H1 (cell line): Measurements from ENCODE around the gene CCBE1. TPM values are rescaled to one million over a fixed set of nuclear protein-coding genes. Genes with fewer than 3 reads are reported as not detected.

Experiments used
- CTCF ChIA-PET: fragments of 300-600 bp; sonication (Branson Sonifier 250); formaldehyde crosslinking; loops from one replicate; lab custom pipeline; 2021; ENCODE audit not compliant: partially characterized antibody; lab: Charles Lee
- POLR2A ChIA-PET: fragments of 300-600 bp; sonication (Branson Sonifier 250); formaldehyde crosslinking; loops from one replicate; lab custom pipeline; 2021; ENCODE audit warnings: inconsistent platforms; ENCODE audit not compliant: partially characterized antibody; lab: Charles Lee
- DNase-seq, 2 experiments: peaks; one replicate each; pipeline versions ENCODE4 v3.0.0 to v3.0.0-alpha.2; 2010 to 2022; ENCODE audit warnings: low spot score in 2 of 2, low read depth in 1 of 2, mixed read lengths in 1 of 2
- FAIRE-seq: peaks from 2 replicates; lab custom pipeline; 2011; peaks lifted over from hg19 to GRCh38; lab: Jason Lieb, UNC
- H2AFZ ChIP-seq: 2 replicates; pipeline ENCODE4 v1.8.1; 2012; ENCODE audit warnings: low read length, inconsistent platforms
- H2AK5ac ChIP-seq: 2 replicates; pipeline ENCODE4 v1.6.1; 2013; ENCODE audit warnings: low read depth, low read length
- H2BK120ac ChIP-seq: replicated peaks from 2 replicates; pipeline ENCODE3; 2013; ENCODE audit warnings: low read depth, low read length, inconsistent platforms
- H2BK12ac ChIP-seq: 2 replicates; pipeline ENCODE4 v1.6.1; 2013; ENCODE audit warnings: low read depth, low read length
- H2BK15ac ChIP-seq: 2 replicates; pipeline ENCODE4 v1.6.1; 2013; ENCODE audit warnings: low read length
- H2BK20ac ChIP-seq: 2 replicates; pipeline ENCODE4 v1.6.1; 2013; ENCODE audit warnings: low read length
- H2BK5ac ChIP-seq: 2 replicates; pipeline ENCODE4 v1.6.1; 2013; ENCODE audit warnings: low read depth, low read length
- H3K14ac ChIP-seq: 2 replicates; pipeline ENCODE4 v1.6.1; 2013; ENCODE audit warnings: inconsistent platforms; ENCODE audit not compliant: insufficient read length
- H3K18ac ChIP-seq: 2 replicates; pipeline ENCODE4 v1.6.1; 2013; ENCODE audit warnings: low read length; ENCODE audit errors: extremely low read depth
- H3K23ac ChIP-seq: 2 replicates; pipeline ENCODE4 v1.6.1; 2013; ENCODE audit warnings: inconsistent platforms; ENCODE audit not compliant: insufficient read length
- H3K23me2 ChIP-seq: 2 replicates; pipeline ENCODE4 v1.6.1; 2013; ENCODE audit warnings: low read depth, low read length
- H3K27ac ChIP-seq: 2 replicates; pipeline ENCODE4 v1.6.1; 2011; ENCODE audit warnings: low read depth, low read length, inconsistent platforms
- H3K27me3 ChIP-seq, 4 experiments: replicated peaks in 1 of 4; 1 replicate in 1 of 4; 2 replicates in 3 of 4; pipeline versions ENCODE4 v1.6.1 to v1.8.1; 2011 to 2013; ENCODE audit warnings: low read length in 3 of 4, mild to moderate bottlenecking in 3 of 4, inconsistent platforms in 2 of 4, mixed read lengths in 2 of 4, moderate library complexity in 1 of 4; ENCODE audit not compliant: control insufficient read depth in 3 of 4, insufficient read depth in 3 of 4; ENCODE audit errors: extremely low read depth in 1 of 4
- H3K36me3 ChIP-seq, 4 experiments: 2 replicates each; pipeline versions ENCODE4 v1.6.1 to v1.8.1; 2011 to 2013; ENCODE audit warnings: mild to moderate bottlenecking in 4 of 4, low read length in 3 of 4, moderate library complexity in 2 of 4, control low read depth in 1 of 4, inconsistent platforms in 1 of 4; ENCODE audit not compliant: insufficient read depth in 4 of 4, control insufficient read depth in 2 of 4
- H3K4ac ChIP-seq: replicated peaks from 2 replicates; pipeline ENCODE3; 2013; ENCODE audit warnings: low read length, low read depth, mixed read lengths, inconsistent platforms; ENCODE audit not compliant: insufficient read length
- H3K4me1 ChIP-seq, 4 experiments: replicated peaks in 1 of 4; 1 replicate in 1 of 4; 2 replicates in 3 of 4; pipeline versions ENCODE4 v1.6.1 to v1.8.1; 2011 to 2013; ENCODE audit warnings: low read length in 3 of 4, inconsistent platforms in 2 of 4, mixed read lengths in 1 of 4; ENCODE audit not compliant: insufficient read depth in 4 of 4, control insufficient read depth in 3 of 4
- H3K4me2 ChIP-seq, 2 experiments: 2 replicates each; pipeline versions ENCODE4 v1.6.1 to v1.8.1; 2011 to 2013; ENCODE audit warnings: low read depth in 2 of 2, low read length in 2 of 2, control low read depth in 1 of 2, inconsistent platforms in 1 of 2, mild to moderate bottlenecking in 1 of 2; ENCODE audit not compliant: insufficient read depth in 1 of 2
- H3K4me3 ChIP-seq, 4 experiments: fragments of 200-600, 300-600 bp in 1 of 4; sonication (generic), shearing (Covaris generic), sonication (Bioruptor Twin) in 1 of 4; 2 replicates each; pipeline versions ENCODE4 v1.5.1 to v1.8.1; 2011 to 2016; ENCODE audit warnings: low read length in 4 of 4, low read depth in 3 of 4, control low read depth in 2 of 4, inconsistent platforms in 2 of 4, mild to moderate bottlenecking in 2 of 4, mixed read lengths in 1 of 4, moderate library complexity in 1 of 4; ENCODE audit not compliant: insufficient read depth in 2 of 4; ENCODE audit errors: extremely low read depth in 1 of 4
- H3K56ac ChIP-seq: replicated peaks from 2 replicates; pipeline ENCODE3; 2013; ENCODE audit warnings: low read depth, mild to moderate bottlenecking, mixed read lengths, low read length, inconsistent platforms; ENCODE audit not compliant: insufficient read length
- H3K79me1 ChIP-seq: 2 replicates; pipeline ENCODE4 v1.6.1; 2013; ENCODE audit warnings: low read depth, low read length, control low read depth
- H3K79me2 ChIP-seq, 2 experiments: 2 replicates each; pipeline versions ENCODE4 v1.6.1 to v1.8.1; 2012 to 2013; ENCODE audit warnings: low read length in 2 of 2, mild to moderate bottlenecking in 2 of 2, inconsistent platforms in 1 of 2; ENCODE audit not compliant: insufficient read depth in 2 of 2, control insufficient read depth in 1 of 2
- H3K9ac ChIP-seq, 4 experiments: replicated peaks in 1 of 4; 1 replicate in 1 of 4; 2 replicates in 3 of 4; pipeline versions ENCODE4 v1.6.1 to v1.8.1; 2011 to 2013; ENCODE audit warnings: low read depth in 3 of 4, low read length in 3 of 4, control low read depth in 2 of 4, mild to moderate bottlenecking in 2 of 4, moderate library complexity in 2 of 4, inconsistent platforms in 1 of 4; ENCODE audit errors: extremely low read depth in 1 of 4
- H3K9me3 ChIP-seq, 2 experiments: 2 replicates each; pipeline versions ENCODE4 v1.6.1 to v1.8.1; 2012 to 2013; ENCODE audit warnings: mild to moderate bottlenecking in 2 of 2, moderate library complexity in 2 of 2, control low read depth in 1 of 2, inconsistent platforms in 1 of 2, low read depth in 1 of 2, low read length in 1 of 2, mixed read lengths in 1 of 2; ENCODE audit not compliant: insufficient read depth in 2 of 2
- H4K20me1 ChIP-seq, 2 experiments: replicated peaks in 1 of 2; 2 replicates each; pipeline versions ENCODE3 to v1.8.1; 2011 to 2013; ENCODE audit warnings: inconsistent platforms in 2 of 2, low read length in 2 of 2, mild to moderate bottlenecking in 1 of 2; ENCODE audit not compliant: insufficient read depth in 2 of 2, control insufficient read depth in 1 of 2
- H4K5ac ChIP-seq: 2 replicates; pipeline ENCODE4 v1.6.1; 2013; ENCODE audit warnings: low read length, low read depth, mixed read lengths, inconsistent platforms; ENCODE audit not compliant: insufficient read length
- H4K8ac ChIP-seq: 2 replicates; pipeline ENCODE4 v1.8.0; 2013; ENCODE audit warnings: mild to moderate bottlenecking, moderate library complexity, low read length, inconsistent platforms; ENCODE audit not compliant: insufficient read depth; ENCODE audit errors: extremely low read depth
- H4K91ac ChIP-seq: replicated peaks from 2 replicates; pipeline ENCODE3; 2013; ENCODE audit warnings: low read length, mixed read lengths, inconsistent platforms; ENCODE audit not compliant: insufficient read length
- ASH2L ChIP-seq: fragments of 200-600, 300-600 bp; sonication (generic); IDR thresholded peaks from one replicate; pipeline ENCODE4 v1.7.1; 2017; ENCODE audit warnings: low read length
- BCL11A ChIP-seq, 2 experiments: IDR thresholded peaks; one replicate each; pipeline ENCODE4 v1.6.1; 2011; ENCODE audit warnings: low read depth in 2 of 2, low read length in 2 of 2, mild to moderate bottlenecking in 2 of 2
- BRCA1 ChIP-seq: IDR thresholded peaks from 2 replicates; pipeline ENCODE4 v1.6.1; 2012; ENCODE audit warnings: low read depth, low read length, improper control_type of control experiment
- CTBP2 ChIP-seq: IDR thresholded peaks from 2 replicates; pipeline ENCODE4 v1.7.0; 2011; ENCODE audit warnings: borderline replicate concordance, mild to moderate bottlenecking, moderate library complexity, mixed read lengths, low read length; ENCODE audit not compliant: insufficient read depth, insufficient read length
- EZH2 ChIP-seq: fragments of 200-600 bp; sonication (generic); IDR thresholded peaks from 2 replicates; pipeline ENCODE4 v1.7.1; 2012; ENCODE audit warnings: low read depth, mild to moderate bottlenecking, moderate library complexity, low read length, inconsistent platforms; ENCODE audit not compliant: severe bottlenecking
- KDM5A ChIP-seq: fragments of 200-600 bp; IDR thresholded peaks from 2 replicates; pipeline ENCODE4 v1.7.1; 2012; ENCODE audit warnings: mild to moderate bottlenecking, low read length, inconsistent platforms, mixed read lengths
- MAFK ChIP-seq: IDR thresholded peaks from 2 replicates; pipeline ENCODE4 v1.6.1; 2012; ENCODE audit warnings: low read depth, mild to moderate bottlenecking, improper control_type of control experiment, low read length
- POLR2AphosphoS5 ChIP-seq: IDR thresholded peaks from 2 replicates; pipeline ENCODE4 v1.6.1; 2011; ENCODE audit warnings: low read depth, low read length
- RAD21 ChIP-seq, 2 experiments: IDR thresholded peaks in 1 of 2; conservative IDR thresholded peaks in 1 of 2; 2 replicates each; pipeline ENCODE4 v1.6.1; 2011; ENCODE audit warnings: low read depth in 2 of 2, low read length in 2 of 2, improper control_type of control experiment in 1 of 2, inconsistent platforms in 1 of 2, mild to moderate bottlenecking in 1 of 2, moderate library complexity in 1 of 2
- RNF2 ChIP-seq: fragments of 200-900, 300-1000 bp; sonication (generic); IDR thresholded peaks from 2 replicates; pipeline ENCODE4 v1.7.1; 2016; ENCODE audit warnings: borderline replicate concordance, low read depth, mild to moderate bottlenecking, antibody characterized with exemption, low read length; ENCODE audit not compliant: poor library complexity, severe bottlenecking; ENCODE audit errors: missing control alignments
- SP1 ChIP-seq: IDR thresholded peaks from 2 replicates; pipeline ENCODE4 v1.6.1; 2011; ENCODE audit warnings: low read depth, low read length
- SP2 ChIP-seq: IDR thresholded peaks from 2 replicates; pipeline ENCODE4 v1.6.1; 2012; ENCODE audit warnings: mild to moderate bottlenecking, low read length, inconsistent platforms
- SRF ChIP-seq: IDR thresholded peaks from 2 replicates; pipeline ENCODE4 v1.6.1; 2011; ENCODE audit warnings: mild to moderate bottlenecking, low read depth, low read length, moderate library complexity
- TCF12 ChIP-seq: IDR thresholded peaks from 2 replicates; pipeline ENCODE4 v1.6.1; 2011; ENCODE audit warnings: low read depth, mild to moderate bottlenecking, low read length
- WGBS, 2 experiments: shearing (Covaris generic) in 1 of 2; methylation state at CpG; one replicate each; pipeline versions ENCODE4 v1.1.6 to v1.1.7; 2013 to 2015; ENCODE audit warnings: low lambda C conversion rate in 2 of 2, mixed read lengths in 2 of 2, inconsistent platforms in 1 of 2, low coverage in 1 of 2, missing lambda C conversion rate in 1 of 2; ENCODE audit not compliant: insufficient replicate concordance in 2 of 2, insufficient coverage in 1 of 2, insufficient read length in 1 of 2; ENCODE audit errors: extremely low coverage in 1 of 2, missing lambda C conversion rate in 1 of 2; 5-methylcytosine and 5-hydroxymethylcytosine counted together
- polyA plus RNA-seq, 7 experiments: library from polyadenylated mRNA; depleted of rRNA in 3 of 7; stranded (reverse) in 5 of 7; unstranded in 2 of 7; fragments of >200 nt in 5 of 7; fragments of 200-250 nt in 2 of 7; gene quantifications; 1 replicate in 5 of 7; 2 replicates in 1 of 7; 4 replicates in 1 of 7; pipeline versions ENCODE4 v1.2.1 to v1.2.3, GENCODE V29; 2011 to 2013; ENCODE audit warnings: missing spikeins in 2 of 7, mixed read lengths in 2 of 7
- total RNA-seq: library from RNA; stranded (reverse); fragmentation: NEBNext Ultra II Directional; extraction: Animal tissue kit (Norgen Biotek cat#: 25700); gene quantifications from 2 replicates; pipeline ENCODE4 v1.2.1, GENCODE V29; 2021

Gene CCBE1
- total and polyA plus RNA-seq, 2 of the 8 experiments (the other 6 are each of a cell fraction or from before 2014, with no cell fraction given) = 2.1 to 2.6 TPM

GRCh38 chr18:59744271-59744721, 47.1 kb upstream of the CCBE1 start:
- H3K4me1 ChIP-seq = no peaks in the 10 kb centered on the region
- no peaks in the 10 kb centered on the region for H3K36me3 ChIP-seq
- 89% methylated on average over 4 of the region's 4 CpGs; no CpG with 5 or more reads in 1 of the 2 experiments for WGBS, 2 experiments
- no peaks in the 10 kb centered on the region for H4K20me1 ChIP-seq
- no peak overlapping the region for H3K4ac ChIP-seq
- no peak for TF ChIP-seq KDM5A
- TF ChIP-seq SP2 = no peak
- TF ChIP-seq ASH2L = no peak
- TF ChIP-seq CTBP2 = no peak
- no peak for TF ChIP-seq SP1
- TF ChIP-seq SRF = no peak
- no peak for TF ChIP-seq POLR2AphosphoS5
- no peak for TF ChIP-seq TCF12
- no peak for TF ChIP-seq RAD21 (IDR thresholded peaks at IDR 0.05 in 1 of 2, conservative IDR thresholded peaks at IDR 0.05 in 1 of 2; ENCODE audit: low read depth in 2 of 2, low read length in 2 of 2)
- TF ChIP-seq RNF2 = no peak
- no peak for TF ChIP-seq MAFK
- no peak for TF ChIP-seq BRCA1
- no peak for TF ChIP-seq BCL11A (IDR thresholded peaks at IDR 0.05; ENCODE audit: low read depth in 2 of 2, low read length in 2 of 2)
- TF ChIP-seq EZH2 = no peak
- no peak overlapping the region for H4K91ac ChIP-seq
- H2BK15ac ChIP-seq = no peak overlapping the region
- CTCF ChIA-PET = interaction anchor here (0.5 to 1.3 kb wide), 3 partner anchors 17 to 434 kb away, joined by 3 to 6 read pairs (median 3); no protein-coding TSS in a partner anchor
- no peak for DNase-seq
- H3K14ac ChIP-seq = no peak overlapping the region
- H3K23me2 ChIP-seq = no peaks in the 10 kb centered on the region
- no peaks in the 10 kb centered on the region for H3K27me3 ChIP-seq
- no peak overlapping the region for H2BK20ac ChIP-seq
- no peak overlapping the region for H3K4me3 ChIP-seq
- H3K79me1 ChIP-seq = no peaks in the 10 kb centered on the region
- no peak overlapping the region for H3K23ac ChIP-seq
- H2BK12ac ChIP-seq = no peak overlapping the region
- POLR2A ChIA-PET = no interaction called here
- no peak for FAIRE-seq
- no peak overlapping the region for H2AFZ ChIP-seq
- H2BK120ac ChIP-seq = no peak overlapping the region
- no peak overlapping the region for H3K9ac ChIP-seq
- H3K9me3 ChIP-seq = no peaks in the 10 kb centered on the region
- no peak overlapping the region for H2BK5ac ChIP-seq
- H3K56ac ChIP-seq = no peak overlapping the region
- no peak overlapping the region for H3K4me2 ChIP-seq
- no peak overlapping the region for H3K18ac ChIP-seq
- no peaks in the 10 kb centered on the region for H3K79me2 ChIP-seq
- no peak overlapping the region for H4K8ac ChIP-seq
- H4K5ac ChIP-seq = no peak overlapping the region
- H3K27ac ChIP-seq = no peak overlapping the region
- H2AK5ac ChIP-seq = no peak overlapping the region
